T-helper 2 cell (primary cell): Measurements from ENCODE around the gene PRRC2A.

ENCODE experiments used
- DNase-seq, 5 experiments: peaks; one replicate each; pipeline versions ENCODE4 v3.0.0 to v3.0.0-alpha.2; 2012 to 2022

PRRC2A gene

DNA sequence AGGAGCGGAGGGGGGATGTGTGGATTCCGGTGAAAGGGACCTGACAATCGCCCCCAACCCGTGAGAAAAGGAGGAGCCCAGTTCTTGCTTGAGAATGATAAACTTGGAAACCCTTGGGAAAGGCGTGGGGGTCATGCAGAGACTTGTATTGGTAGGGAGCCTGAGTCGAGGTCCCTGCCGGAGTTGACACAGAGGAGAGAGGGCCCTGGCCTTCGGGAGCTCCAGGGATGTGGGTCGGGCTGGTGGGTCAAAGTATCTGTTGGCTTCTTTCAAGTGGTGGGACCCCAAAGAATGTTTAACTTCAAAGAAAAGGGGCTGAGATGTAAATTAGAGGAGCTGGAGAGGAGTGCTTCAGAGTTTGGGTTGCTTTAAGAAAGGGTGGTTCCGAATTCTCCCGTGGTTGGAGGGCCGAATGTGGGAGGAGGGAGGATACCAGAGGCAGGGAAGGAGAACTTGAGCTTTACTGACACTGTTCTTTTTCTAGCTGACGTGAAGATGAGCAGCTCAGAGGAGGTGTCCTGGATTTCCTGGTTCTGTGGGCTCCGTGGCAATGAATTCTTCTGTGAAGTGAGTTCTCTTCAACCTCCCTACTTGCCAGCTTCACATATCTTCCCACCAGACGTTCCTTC is 45.9 kb downstream of the PRRC2A start:
- DNase-seq, result no peak

DNA sequence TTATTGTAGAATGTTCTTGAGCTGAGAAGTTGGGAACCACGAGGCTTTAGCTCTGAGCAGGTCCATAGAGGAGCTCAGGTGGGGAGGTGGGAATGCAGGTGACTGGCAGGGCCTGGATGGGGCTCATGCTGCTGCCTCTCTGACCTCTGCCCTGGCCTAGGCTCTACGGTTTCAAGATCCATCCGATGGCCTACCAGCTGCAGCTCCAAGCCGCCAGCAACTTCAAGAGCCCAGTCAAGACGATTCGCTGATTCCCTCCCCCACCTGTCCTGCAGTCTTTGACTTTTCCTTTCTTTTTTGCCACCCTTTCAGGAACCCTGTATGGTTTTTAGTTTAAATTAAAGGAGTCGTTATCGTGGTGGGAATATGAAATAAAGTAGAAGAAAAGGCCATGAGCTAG is 49.2 kb downstream of the PRRC2A start, which contains the start of gene LY6G5B:
Gene LY6G5B, plus strand, starts transcription at position 301 of the 400 bp plus-strand sequence. CDS start 975 bp downstream, outside the sequence.
- DNase-seq, result no peak

DNA sequence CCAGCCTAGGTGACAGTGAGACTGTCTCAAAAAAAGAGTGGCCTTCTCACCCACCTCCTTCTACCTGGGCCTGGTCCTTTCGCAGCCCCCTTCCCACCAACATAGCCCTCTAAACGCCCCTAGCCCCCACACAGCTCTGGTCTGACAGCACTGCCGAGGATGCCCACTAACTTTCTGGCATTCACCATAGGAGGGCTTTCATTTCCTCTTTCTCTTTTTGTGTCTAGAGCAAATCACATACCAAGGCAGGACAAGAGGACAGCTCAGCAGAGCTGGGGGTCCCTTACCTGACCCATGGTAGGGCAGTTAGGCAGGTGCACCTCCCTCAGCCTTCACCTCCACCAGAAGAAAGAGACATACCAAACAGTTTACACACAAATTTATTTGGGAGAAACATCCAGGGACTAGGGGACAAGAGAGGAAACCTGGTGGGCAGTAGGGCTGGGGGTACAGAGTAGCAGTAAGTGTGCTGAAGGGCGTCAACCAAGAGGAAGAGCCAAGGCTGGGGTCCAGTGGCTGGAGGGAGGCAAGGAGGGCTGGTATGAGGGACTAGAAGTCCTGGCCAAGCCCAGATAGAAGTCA is 55.9 kb downstream of the PRRC2A start:
- no peak for DNase-seq

DNA sequence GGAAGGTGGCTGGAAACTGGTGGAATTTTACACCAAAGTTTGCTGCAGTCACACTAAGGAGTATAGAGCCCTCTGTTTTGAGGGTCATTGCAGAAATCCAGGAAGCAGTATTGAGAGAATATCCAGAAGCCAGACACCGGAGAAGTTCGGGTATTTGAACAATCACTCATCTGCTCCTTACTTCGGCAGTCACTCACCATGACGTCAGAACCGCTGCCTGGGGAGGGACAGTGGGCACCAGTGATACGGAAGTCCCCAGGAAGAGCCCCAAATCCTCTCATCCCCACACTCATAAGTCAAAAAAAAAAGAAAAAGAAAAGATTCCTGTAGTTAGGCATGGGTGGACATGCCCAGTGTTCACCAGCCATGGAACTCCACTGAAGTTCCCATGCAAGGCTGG is 56.4 kb downstream of the PRRC2A start:
- DNase-seq, result no peak

DNA sequence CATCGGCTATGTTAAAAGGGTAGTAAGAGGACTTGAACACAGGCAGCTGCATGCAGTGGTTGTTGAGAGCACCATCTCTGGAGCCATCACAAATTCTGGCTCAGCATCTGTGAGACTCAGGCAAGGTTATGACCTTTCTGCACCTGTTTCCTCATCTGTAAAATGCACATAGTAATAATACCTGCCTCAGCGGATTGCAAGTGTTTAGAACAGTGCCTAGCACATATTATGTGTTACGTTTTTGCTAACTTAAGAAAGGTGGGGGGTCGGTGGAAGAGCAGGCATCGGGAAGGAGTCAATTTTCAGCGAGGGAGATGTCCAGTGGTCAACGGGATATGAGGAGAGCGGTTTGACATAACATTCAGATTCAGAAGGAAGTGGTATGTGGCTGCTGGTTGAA is 57.4 kb downstream of the PRRC2A start:
- DNase-seq, result no peak

- peak in 3 of 5 experiments; percentile 44 to 75 (median 45) for DNase-seq
Measured at GRCh38 chr6:31680226-31681134, 60.0 kb downstream of the PRRC2A start, which contains the start of gene LY6G5C. TSS of gene LY6G5C (minus strand) at chr6:31681067. CDS start at chr6:31680373, 694 bp downstream.

- DNase-seq, result peak in 3 of 5 experiments; percentile 25 to 51 (median 38)
Measured at GRCh38 chr6:31681135-31681671, 60.7 kb downstream of the PRRC2A start.

DNA sequence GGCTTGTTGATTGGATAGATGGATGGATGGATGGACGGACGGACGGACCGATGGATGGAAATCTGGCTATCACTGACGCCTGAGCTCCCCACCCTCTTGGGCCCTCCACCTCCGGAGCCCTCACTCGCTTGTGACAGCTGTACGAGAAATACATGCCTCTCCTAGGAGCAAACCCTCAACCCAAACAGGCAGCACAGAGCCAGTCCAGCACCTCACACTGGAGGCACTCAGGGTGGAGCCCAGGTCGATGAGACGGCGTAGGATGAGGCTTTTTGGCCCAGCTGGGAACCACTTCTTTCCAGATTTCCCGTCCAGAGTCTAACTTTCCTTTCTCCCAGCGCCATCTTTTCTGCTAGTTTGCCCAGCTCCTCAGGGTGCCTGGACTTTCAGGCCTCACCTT is 63.1 kb downstream of the PRRC2A start:
- no peak for DNase-seq

- no peak for DNase-seq
Measured at GRCh38 chr6:31686483-31686882, 66.0 kb downstream of the PRRC2A start.

DNA sequence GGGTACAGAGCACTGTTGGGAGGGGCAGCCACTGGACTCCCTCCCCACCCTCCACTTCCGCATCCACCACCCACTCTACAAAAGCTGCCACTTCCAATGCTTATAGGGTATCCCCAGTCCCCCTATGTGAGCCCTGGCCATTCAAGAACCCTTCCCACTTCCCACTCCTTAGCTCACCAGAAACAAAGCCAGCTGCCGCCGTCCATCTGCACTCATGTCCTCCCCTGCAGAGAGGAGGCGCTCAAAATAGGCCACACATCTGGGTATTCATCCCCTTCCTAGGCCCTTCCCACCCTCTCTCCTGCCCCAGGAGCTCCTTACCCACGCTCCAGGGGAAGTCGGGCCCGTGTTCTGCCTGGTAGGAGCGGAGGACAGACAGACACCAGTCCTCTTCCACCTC is 66.8 kb downstream of the PRRC2A start:
- no peak for DNase-seq
